Upper lobe of right lung (tissue), 1 donor: ENCODE results near the gene CCZ1. TPM values are rescaled to one million over a fixed set of nuclear protein-coding genes. Genes with fewer than 3 reads are reported as not detected.
A peak's percentile ranks its signal among the peaks of the same experiment; 100 is the strongest.
"Not testable (repeated sequence)": the region's sequence is repeated elsewhere in the genome, so short reads cannot be mapped to it uniquely, and the experiment has no call there.

Experiments
- ATAC-seq: fragments of 200-7000 bp; cut with Tn5 transposase; one replicate; pipeline ENCODE4 v1.9.1; 2020; ENCODE audit warnings: mild to moderate bottlenecking, moderate library complexity
- DNase-seq: peaks from one replicate; pipeline ENCODE4 v3.0.0-alpha.2; 2020
- H3K27ac ChIP-seq: fragments of 200-600 bp; one replicate; pipeline ENCODE4 v1.8.0; 2022
- H3K27me3 ChIP-seq: fragments of 200-600 bp; one replicate; pipeline ENCODE4 v1.8.0; 2022; ENCODE audit warnings: mild to moderate bottlenecking
- H3K36me3 ChIP-seq: fragments of 200-600 bp; one replicate; pipeline ENCODE4 v1.8.0; 2022
- H3K4me1 ChIP-seq: fragments of 200-600 bp; one replicate; pipeline ENCODE4 v1.8.0; 2022
- H3K4me3 ChIP-seq: fragments of 200-600 bp; one replicate; pipeline ENCODE4 v1.8.0; 2022; ENCODE audit warnings: mild to moderate bottlenecking
- H3K9me3 ChIP-seq: fragments of 200-600 bp; one replicate; pipeline ENCODE4 v1.8.0; 2022
- CTCF ChIP-seq: fragments of 200-600 bp; IDR thresholded peaks from one replicate; pipeline ENCODE4 v1.8.0; 2022; ENCODE audit warnings: antibody characterized with exemption
- intact Hi-C: fragments of 100-400 bp; cut with DNase I; formaldehyde crosslinking; loops from one replicate; pipeline ENCODE4 v1.11.0; 2022
- total RNA-seq: library from RNA; stranded (reverse); fragmentation: NEBNext Ultra II Directional; extraction: Animal tissue kit (Norgen Biotek cat#: 25700); gene quantifications from one replicate; pipeline ENCODE4 v1.2.1, GENCODE V29; 2021
- donor health status: DM: no; HTN: yes; CAD: no; lungs with severe emphysema.

CCZ1 gene
- total RNA-seq, 1 donor from 2014 or later, result 56.7 TPM

GRCh38 chr7:5892498-5892897 lies 6.0 kb upstream of the CCZ1 start:
- no peak for ATAC-seq
- Histone ChIP-seq H3K4me1 (no peaks in the 10 kb centered on the region), H3K9me3 (no peaks in the 10 kb centered on the region), H3K27me3 (no peaks in the 10 kb centered on the region), H3K36me3 (no peaks in the 10 kb centered on the region), H3K27ac (no peak overlapping the region), H3K4me3 (no peak overlapping the region)
- no peak for DNase-seq
- intact Hi-C loops, result no loop called here
- no peak for TF ChIP-seq CTCF

GRCh38 chr7:5897369-5897919 lies 1.1 kb upstream of the CCZ1 start:
- H3K4me3 ChIP-seq, H3K4me1 ChIP-seq, DNase-seq, intact Hi-C loops, ATAC-seq, H3K9me3 ChIP-seq, H3K36me3 ChIP-seq, H3K27me3 ChIP-seq, H3K27ac ChIP-seq: not testable (repeated sequence)

GRCh38 chr7:5903002-5903401 lies 4.5 kb downstream of the CCZ1 start:
- intact Hi-C loops, ATAC-seq, DNase-seq: not testable (repeated sequence)

GRCh38 chr7:5904726-5905125 lies 6.2 kb downstream of the CCZ1 start:
- H3K9me3 ChIP-seq, H3K27ac ChIP-seq, H3K4me1 ChIP-seq, intact Hi-C loops, ATAC-seq, H3K4me3 ChIP-seq, H3K27me3 ChIP-seq, DNase-seq: not testable (repeated sequence)
- peaks cover 17% of the 10 kb centered on the region for H3K36me3 ChIP-seq

More at GRCh38 chr7:5903002-5903401, 4.5 kb downstream of the CCZ1 start:
- H3K27me3 ChIP-seq, H3K27ac ChIP-seq, H3K9me3 ChIP-seq, H3K4me3 ChIP-seq, H3K4me1 ChIP-seq: not testable (repeated sequence)
- H3K36me3 ChIP-seq, result peaks cover 17% of the 10 kb centered on the region

GRCh38 chr7:5908835-5909234 lies 10.3 kb downstream of the CCZ1 start:
- DNase-seq, intact Hi-C loops, H3K4me1 ChIP-seq, H3K4me3 ChIP-seq, H3K27me3 ChIP-seq, H3K27ac ChIP-seq, H3K9me3 ChIP-seq, ATAC-seq: not testable (repeated sequence)
- peaks cover 20% of the 10 kb centered on the region for H3K36me3 ChIP-seq

- H3K27me3 ChIP-seq, H3K27ac ChIP-seq, intact Hi-C loops, ATAC-seq, H3K36me3 ChIP-seq, H3K4me1 ChIP-seq, DNase-seq, H3K9me3 ChIP-seq, H3K4me3 ChIP-seq: not testable (repeated sequence)
Observed at GRCh38 chr7:5916529-5916928, 18.0 kb downstream of the CCZ1 start.

- H3K27me3 ChIP-seq, intact Hi-C loops, H3K9me3 ChIP-seq, H3K4me1 ChIP-seq, H3K36me3 ChIP-seq, H3K27ac ChIP-seq, ATAC-seq, DNase-seq, H3K4me3 ChIP-seq: not testable (repeated sequence)
Observed at GRCh38 chr7:5924180-5924579, 25.6 kb downstream of the CCZ1 start.

GRCh38 chr7:5924630-5925029 lies 26.1 kb downstream of the CCZ1 start:
- H3K4me1 ChIP-seq, DNase-seq, H3K27ac ChIP-seq, intact Hi-C loops, ATAC-seq, H3K36me3 ChIP-seq, H3K4me3 ChIP-seq, H3K27me3 ChIP-seq, H3K9me3 ChIP-seq: not testable (repeated sequence)

GRCh38 chr7:5926263-5926870 lies 27.8 kb downstream of the CCZ1 start:
- H3K36me3 ChIP-seq, intact Hi-C loops, DNase-seq, H3K4me3 ChIP-seq, H3K27me3 ChIP-seq, H3K27ac ChIP-seq, H3K9me3 ChIP-seq, H3K4me1 ChIP-seq: not testable (repeated sequence)
- peak; percentile 83 for ATAC-seq

GRCh38 chr7:5930290-5930689 lies 31.8 kb downstream of the CCZ1 start:
- H3K4me3 ChIP-seq, H3K9me3 ChIP-seq, H3K4me1 ChIP-seq, H3K36me3 ChIP-seq, ATAC-seq, H3K27ac ChIP-seq, intact Hi-C loops, H3K27me3 ChIP-seq, DNase-seq: not testable (repeated sequence)

GRCh38 chr7:5931250-5931649 lies 32.7 kb downstream of the CCZ1 start:
- ATAC-seq, H3K4me1 ChIP-seq, H3K36me3 ChIP-seq, H3K27ac ChIP-seq, DNase-seq, H3K4me3 ChIP-seq, intact Hi-C loops, H3K27me3 ChIP-seq, H3K9me3 ChIP-seq: not testable (repeated sequence)

GRCh38 chr7:5931905-5932644 lies 33.5 kb downstream of the CCZ1 start:
- DNase-seq, H3K4me3 ChIP-seq, H3K36me3 ChIP-seq, H3K27ac ChIP-seq, H3K9me3 ChIP-seq, intact Hi-C loops, H3K27me3 ChIP-seq, ATAC-seq, H3K4me1 ChIP-seq: not testable (repeated sequence)

- H3K4me1 ChIP-seq, H3K27ac ChIP-seq, H3K9me3 ChIP-seq, H3K4me3 ChIP-seq, H3K36me3 ChIP-seq, intact Hi-C loops, H3K27me3 ChIP-seq, ATAC-seq, DNase-seq: not testable (repeated sequence)
Observed at GRCh38 chr7:5934945-5935450, 36.5 kb downstream of the CCZ1 start.
